ENCODE results near the gene JUP.
A peak's percentile ranks its signal among the peaks of the same experiment; 100 is the strongest.

The JUP gene

GRCh38 chr17:41821776-41822175 lies 35.3 kb upstream of the JUP start:
- H3K27me3 ChIP-seq (ENCODE audit: control insufficient read depth in 2 of 2, insufficient read depth in 2 of 2, low read length in 2 of 2): no peaks in the 10 kb centered on the region
- peaks cover 0 to 6% of the 10 kb centered on the region in 2 donors for H3K36me3 ChIP-seq (ENCODE audit: control insufficient read depth in 2 of 2, insufficient read depth in 2 of 2, low read length in 2 of 2)
- no peak overlapping the region for H3K9ac ChIP-seq (ENCODE audit: low read depth in 1 of 2, low read length in 2 of 2)
- no peak overlapping the region for H3K27ac ChIP-seq (ENCODE audit: low read depth in 2 of 2, low read length in 2 of 2)
- no peaks in the 10 kb centered on the region for H3K9me3 ChIP-seq (ENCODE audit: control insufficient read depth in 2 of 2, low read length in 2 of 2)
- no peaks in the 10 kb centered on the region for H3K4me1 ChIP-seq (ENCODE audit: control insufficient read depth in 2 of 2, insufficient read depth in 2 of 2, low read length in 2 of 2)
- no peak overlapping the region for H3K4me3 ChIP-seq (ENCODE audit: low read length in 2 of 2)

- Histone ChIP-seq H3K9me3 (ENCODE audit: control insufficient read depth in 2 of 2, low read length in 2 of 2) (no peaks in the 10 kb centered on the region), H3K27me3 (ENCODE audit: control insufficient read depth in 2 of 2, insufficient read depth in 2 of 2, low read length in 2 of 2) (no peaks in the 10 kb centered on the region), H3K27ac (ENCODE audit: low read depth in 2 of 2, low read length in 2 of 2) (no peak overlapping the region), H3K9ac (ENCODE audit: low read depth in 1 of 2, low read length in 2 of 2) (no peak overlapping the region), H3K4me1 (ENCODE audit: control insufficient read depth in 2 of 2, insufficient read depth in 2 of 2, low read length in 2 of 2) (peaks cover 0 to 2% of the 10 kb centered on the region in 2 donors), H3K4me3 (ENCODE audit: low read length in 2 of 2) (no peak overlapping the region), H3K36me3 (ENCODE audit: control insufficient read depth in 2 of 2, insufficient read depth in 2 of 2, low read length in 2 of 2) (no peaks in the 10 kb centered on the region)
Measured at GRCh38 chr17:41818024-41818423, 31.5 kb upstream of the JUP start.

- no peaks in the 10 kb centered on the region for H3K27me3 ChIP-seq (ENCODE audit: control insufficient read depth in 2 of 2, insufficient read depth in 2 of 2, low read length in 2 of 2)
- no peak overlapping the region for H3K9ac ChIP-seq (ENCODE audit: low read depth in 1 of 2, low read length in 2 of 2)
- H3K4me1 ChIP-seq (ENCODE audit: control insufficient read depth in 2 of 2, insufficient read depth in 2 of 2, low read length in 2 of 2): peaks cover 5 to 9% of the 10 kb centered on the region in 2 donors
- no peak overlapping the region for H3K27ac ChIP-seq (ENCODE audit: low read depth in 2 of 2, low read length in 2 of 2)
- H3K9me3 ChIP-seq (ENCODE audit: control insufficient read depth in 2 of 2, low read length in 2 of 2): no peaks in the 10 kb centered on the region
- no peaks in the 10 kb centered on the region for H3K36me3 ChIP-seq (ENCODE audit: control insufficient read depth in 2 of 2, insufficient read depth in 2 of 2, low read length in 2 of 2)
- H3K4me3 ChIP-seq (ENCODE audit: low read length in 2 of 2): no peak overlapping the region
Measured at GRCh38 chr17:41816637-41817320, 30.3 kb upstream of the JUP start.

- peaks cover 18 to 21% of the 10 kb centered on the region in 2 donors for H3K4me1 ChIP-seq (ENCODE audit: control insufficient read depth in 2 of 2, insufficient read depth in 2 of 2, low read length in 2 of 2)
Measured at GRCh38 chr17:41814195-41814594, 27.7 kb upstream of the JUP start.

GRCh38 chr17:41813699-41814124 lies 27.2 kb upstream of the JUP start:
- H3K27ac ChIP-seq (ENCODE audit: low read depth in 2 of 2, low read length in 2 of 2): no peak overlapping the region
- H3K9me3 ChIP-seq (ENCODE audit: control insufficient read depth in 2 of 2, low read length in 2 of 2): no peaks in the 10 kb centered on the region
- H3K27me3 ChIP-seq (ENCODE audit: control insufficient read depth in 2 of 2, insufficient read depth in 2 of 2, low read length in 2 of 2): no peaks in the 10 kb centered on the region
- peak overlapping the region; percentile 23 to 72 for H3K4me3 ChIP-seq (ENCODE audit: low read length in 2 of 2)
- H3K4me1 ChIP-seq (ENCODE audit: control insufficient read depth in 2 of 2, insufficient read depth in 2 of 2, low read length in 2 of 2): peaks cover 18 to 22% of the 10 kb centered on the region in 2 donors
- no peaks in the 10 kb centered on the region for H3K36me3 ChIP-seq (ENCODE audit: control insufficient read depth in 2 of 2, insufficient read depth in 2 of 2, low read length in 2 of 2)
- H3K9ac ChIP-seq (ENCODE audit: low read depth in 1 of 2, low read length in 2 of 2): no peak overlapping the region

More at GRCh38 chr17:41814195-41814594, 27.7 kb upstream of the JUP start:
- Histone ChIP-seq H3K27me3 (ENCODE audit: control insufficient read depth in 2 of 2, insufficient read depth in 2 of 2, low read length in 2 of 2) (no peaks in the 10 kb centered on the region), H3K9ac (ENCODE audit: low read depth in 1 of 2, low read length in 2 of 2) (no peak overlapping the region), H3K4me3 (ENCODE audit: low read length in 2 of 2) (no peak overlapping the region), H3K9me3 (ENCODE audit: control insufficient read depth in 2 of 2, low read length in 2 of 2) (no peaks in the 10 kb centered on the region), H3K36me3 (ENCODE audit: control insufficient read depth in 2 of 2, insufficient read depth in 2 of 2, low read length in 2 of 2) (no peaks in the 10 kb centered on the region), H3K27ac (ENCODE audit: low read depth in 2 of 2, low read length in 2 of 2) (no peak overlapping the region)

- H3K4me1 ChIP-seq (ENCODE audit: control insufficient read depth in 2 of 2, insufficient read depth in 2 of 2, low read length in 2 of 2): peaks cover 18 to 24% of the 10 kb centered on the region in 2 donors
- H3K9ac ChIP-seq (ENCODE audit: low read depth in 1 of 2, low read length in 2 of 2): peak overlapping the region; percentile 24 to 38
- H3K27ac ChIP-seq (ENCODE audit: low read depth in 2 of 2, low read length in 2 of 2): peak overlapping the region in 1 of 2 donors; percentile 52
- H3K27me3 ChIP-seq (ENCODE audit: control insufficient read depth in 2 of 2, insufficient read depth in 2 of 2, low read length in 2 of 2): no peaks in the 10 kb centered on the region
- H3K36me3 ChIP-seq (ENCODE audit: control insufficient read depth in 2 of 2, insufficient read depth in 2 of 2, low read length in 2 of 2): no peaks in the 10 kb centered on the region
- H3K9me3 ChIP-seq (ENCODE audit: control insufficient read depth in 2 of 2, low read length in 2 of 2): no peaks in the 10 kb centered on the region
- H3K4me3 ChIP-seq (ENCODE audit: low read length in 2 of 2): peak overlapping the region; percentile 72 to 85
Measured at GRCh38 chr17:41813152-41813680, 26.7 kb upstream of the JUP start.

GRCh38 chr17:41812381-41813151 lies 26.1 kb upstream of the JUP start, which contains the start of gene FKBP10:
TSS of gene FKBP10 (plus strand) at chr17:41813004. CDS start at chr17:41813035, 31 bp downstream.
- peaks cover 22 to 30% of the 10 kb centered on the region in 2 donors for H3K4me1 ChIP-seq (ENCODE audit: control insufficient read depth in 2 of 2, insufficient read depth in 2 of 2, low read length in 2 of 2)
- peak within 1 kb of the TSS; percentile 79 to 83 for H3K9ac ChIP-seq (ENCODE audit: low read depth in 1 of 2, low read length in 2 of 2)
- H3K27me3 ChIP-seq (ENCODE audit: control insufficient read depth in 2 of 2, insufficient read depth in 2 of 2, low read length in 2 of 2): no peaks in the 10 kb centered on the region

GRCh38 chr17:41811549-41812380 lies 25.3 kb upstream of the JUP start, which contains the start of gene P3H4:
TSS of gene P3H4 (minus strand) at chr17:41811949. CDS start at chr17:41811915, 34 bp downstream.
- H3K4me1 ChIP-seq (ENCODE audit: control insufficient read depth in 2 of 2, insufficient read depth in 2 of 2, low read length in 2 of 2): peaks cover 24 to 34% of the 10 kb centered on the region in 2 donors
- H3K27me3 ChIP-seq (ENCODE audit: control insufficient read depth in 2 of 2, insufficient read depth in 2 of 2, low read length in 2 of 2): no peaks in the 10 kb centered on the region
- no peaks in the 10 kb centered on the region for H3K9me3 ChIP-seq (ENCODE audit: control insufficient read depth in 2 of 2, low read length in 2 of 2)
- no peaks in the 10 kb centered on the region for H3K36me3 ChIP-seq (ENCODE audit: control insufficient read depth in 2 of 2, insufficient read depth in 2 of 2, low read length in 2 of 2)
- peak within 1 kb of the TSS; percentile 79 to 83 for H3K9ac ChIP-seq (ENCODE audit: low read depth in 1 of 2, low read length in 2 of 2)
- H3K4me3 ChIP-seq (ENCODE audit: low read length in 2 of 2): peak within 1 kb of the TSS; percentile 72 to 85
- peak within 1 kb of the TSS; percentile 67 to 71 for H3K27ac ChIP-seq (ENCODE audit: low read depth in 2 of 2, low read length in 2 of 2)

More at GRCh38 chr17:41812381-41813151, 26.1 kb upstream of the JUP start, which contains the start of gene FKBP10:
- H3K27ac ChIP-seq (ENCODE audit: low read depth in 2 of 2, low read length in 2 of 2): peak within 1 kb of the TSS; percentile 67 to 71
- H3K9me3 ChIP-seq (ENCODE audit: control insufficient read depth in 2 of 2, low read length in 2 of 2): no peaks in the 10 kb centered on the region
- H3K36me3 ChIP-seq (ENCODE audit: control insufficient read depth in 2 of 2, insufficient read depth in 2 of 2, low read length in 2 of 2): no peaks in the 10 kb centered on the region
- peak within 1 kb of the TSS; percentile 72 to 85 for H3K4me3 ChIP-seq (ENCODE audit: low read length in 2 of 2)

GRCh38 chr17:41810659-41811548 lies 24.4 kb upstream of the JUP start:
- Histone ChIP-seq H3K9me3 (ENCODE audit: control insufficient read depth in 2 of 2, low read length in 2 of 2) (no peaks in the 10 kb centered on the region), H3K9ac (ENCODE audit: low read depth in 1 of 2, low read length in 2 of 2) (peak overlapping the region; percentile 79 to 83), H3K4me3 (ENCODE audit: low read length in 2 of 2) (peak overlapping the region; percentile 72 to 85), H3K4me1 (ENCODE audit: control insufficient read depth in 2 of 2, insufficient read depth in 2 of 2, low read length in 2 of 2) (peaks cover 29 to 41% of the 10 kb centered on the region in 2 donors), H3K27me3 (ENCODE audit: control insufficient read depth in 2 of 2, insufficient read depth in 2 of 2, low read length in 2 of 2) (no peaks in the 10 kb centered on the region), H3K36me3 (ENCODE audit: control insufficient read depth in 2 of 2, insufficient read depth in 2 of 2, low read length in 2 of 2) (no peaks in the 10 kb centered on the region), H3K27ac (ENCODE audit: low read depth in 2 of 2, low read length in 2 of 2) (peak overlapping the region; percentile 67 to 71)
